Testis (tissue), 2 donors: Measurements from ENCODE around the gene EHBP1L1.

Source experiments
- CTCF ChIP-seq, 3 experiments: fragments of 450-650 bp in 2 of 3; fragments of 200-600 bp in 1 of 3; sonication (generic) in 1 of 3; IDR thresholded peaks; one replicate each; pipeline ENCODE4 v1.5.1; 2016 to 2019; ENCODE audit warnings: antibody characterized with exemption in 3 of 3, mild to moderate bottlenecking in 2 of 3, moderate library complexity in 1 of 3
- POLR2A ChIP-seq: fragments of 450-650 bp; IDR thresholded peaks from one replicate; pipeline ENCODE4 v1.6.1; 2017; ENCODE audit warnings: antibody characterized with exemption, mild to moderate bottlenecking, moderate library complexity

GRCh38 chr11:65574811-65575567 lies 864 bp upstream of the EHBP1L1 start:
- TF ChIP-seq CTCF (IDR thresholded peaks at IDR 0.05), result no peak
- TF ChIP-seq POLR2A, result no peak
